GM06990 (cell line): ENCODE results near the gene CHRM3.
"Not testable (repeated sequence)": the region's sequence is repeated elsewhere in the genome, so short reads cannot be mapped to it uniquely, and the experiment has no call there.

ENCODE experiments used
- DNase-seq: peaks from one replicate; pipeline ENCODE4 v3.0.0-alpha.2; 2011; ENCODE audit not compliant: insufficient read length; ENCODE audit errors: extremely low read depth
- H3K27me3 ChIP-seq: replicated peaks from 2 replicates; pipeline ENCODE4 v1.6.0; 2011; ENCODE audit warnings: low read length; ENCODE audit not compliant: control insufficient read depth, insufficient read depth
- H3K36me3 ChIP-seq: 2 replicates; pipeline ENCODE4 v1.5.1; 2011; ENCODE audit warnings: low read length; ENCODE audit not compliant: control insufficient read depth, insufficient read depth
- H3K4me3 ChIP-seq: replicated peaks from 2 replicates; pipeline ENCODE4 v1.5.1; 2011; ENCODE audit warnings: low read depth, mild to moderate bottlenecking, control low read depth, low read length
- TF ChIP-seq, protein P1 (sequence below): IDR thresholded peaks from 2 replicates; pipeline ENCODE4 v1.5.1; 2011; ENCODE audit warnings: low read length, control low read depth, mild to moderate bottlenecking, inconsistent platforms; ENCODE audit not compliant: insufficient read depth, poor library complexity, severe bottlenecking

The CHRM3 gene

DNA sequence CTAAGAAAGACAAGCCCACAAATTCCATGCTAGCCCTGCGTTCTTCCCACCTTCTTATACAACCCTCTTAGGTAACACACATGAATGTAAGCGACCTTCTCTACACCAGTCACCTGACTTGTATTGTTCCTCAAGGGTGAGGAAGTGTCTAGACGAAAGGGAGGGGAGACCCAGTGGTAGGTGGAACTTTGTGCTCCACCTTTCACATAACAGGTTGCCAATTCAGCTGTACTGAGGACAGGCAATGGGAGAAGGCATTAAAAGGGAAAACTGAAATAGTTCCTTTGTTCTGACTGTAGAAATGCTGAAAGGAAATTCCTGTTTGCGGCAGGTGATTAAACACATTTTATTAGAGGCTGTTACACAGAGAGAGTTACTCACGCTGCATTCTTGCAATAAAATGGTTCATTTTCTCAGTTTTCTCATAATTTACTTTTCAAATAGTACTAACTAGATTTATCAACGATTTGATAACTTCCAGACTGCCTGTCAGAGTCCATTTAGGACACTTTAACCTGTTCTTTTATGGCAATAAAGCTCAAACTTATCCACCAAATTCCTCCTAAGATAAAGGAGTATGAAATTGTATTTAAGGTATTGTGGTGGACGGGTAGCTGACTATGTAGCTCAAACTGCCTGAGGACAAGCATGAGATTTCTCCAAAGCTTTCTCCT, 17.8 kb upstream of the CHRM3 start:
- Histone ChIP-seq H3K4me3 (no peak overlapping the region), H3K27me3 (no peaks in the 10 kb centered on the region), H3K36me3 (no peaks in the 10 kb centered on the region)
- TF ChIP-seq, protein P1, sequence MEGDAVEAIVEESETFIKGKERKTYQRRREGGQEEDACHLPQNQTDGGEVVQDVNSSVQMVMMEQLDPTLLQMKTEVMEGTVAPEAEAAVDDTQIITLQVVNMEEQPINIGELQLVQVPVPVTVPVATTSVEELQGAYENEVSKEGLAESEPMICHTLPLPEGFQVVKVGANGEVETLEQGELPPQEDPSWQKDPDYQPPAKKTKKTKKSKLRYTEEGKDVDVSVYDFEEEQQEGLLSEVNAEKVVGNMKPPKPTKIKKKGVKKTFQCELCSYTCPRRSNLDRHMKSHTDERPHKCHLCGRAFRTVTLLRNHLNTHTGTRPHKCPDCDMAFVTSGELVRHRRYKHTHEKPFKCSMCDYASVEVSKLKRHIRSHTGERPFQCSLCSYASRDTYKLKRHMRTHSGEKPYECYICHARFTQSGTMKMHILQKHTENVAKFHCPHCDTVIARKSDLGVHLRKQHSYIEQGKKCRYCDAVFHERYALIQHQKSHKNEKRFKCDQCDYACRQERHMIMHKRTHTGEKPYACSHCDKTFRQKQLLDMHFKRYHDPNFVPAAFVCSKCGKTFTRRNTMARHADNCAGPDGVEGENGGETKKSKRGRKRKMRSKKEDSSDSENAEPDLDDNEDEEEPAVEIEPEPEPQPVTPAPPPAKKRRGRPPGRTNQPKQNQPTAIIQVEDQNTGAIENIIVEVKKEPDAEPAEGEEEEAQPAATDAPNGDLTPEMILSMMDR: no peak
- no peak for DNase-seq

DNA sequence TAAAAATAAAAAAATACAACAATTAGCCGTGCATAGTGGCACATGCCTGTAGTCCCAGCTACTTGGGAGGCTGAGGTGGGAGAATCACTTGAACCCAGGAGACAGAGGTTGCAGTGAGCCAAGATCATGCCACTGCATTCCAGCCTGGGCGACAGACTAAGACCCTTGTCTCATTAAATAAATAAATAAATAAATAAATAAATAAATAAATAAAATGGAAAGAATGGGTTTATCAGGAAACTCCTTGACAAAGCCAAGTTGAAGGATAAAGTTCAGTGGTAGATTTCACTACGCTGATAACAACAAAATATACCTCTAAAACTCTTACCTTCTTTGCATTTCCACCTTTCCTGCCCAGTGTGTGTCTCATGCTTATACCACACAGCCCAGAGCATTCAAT, 15.5 kb upstream of the CHRM3 start:
- DNase-seq, H3K27me3 ChIP-seq, H3K4me3 ChIP-seq, H3K36me3 ChIP-seq: not testable (repeated sequence)

DNA sequence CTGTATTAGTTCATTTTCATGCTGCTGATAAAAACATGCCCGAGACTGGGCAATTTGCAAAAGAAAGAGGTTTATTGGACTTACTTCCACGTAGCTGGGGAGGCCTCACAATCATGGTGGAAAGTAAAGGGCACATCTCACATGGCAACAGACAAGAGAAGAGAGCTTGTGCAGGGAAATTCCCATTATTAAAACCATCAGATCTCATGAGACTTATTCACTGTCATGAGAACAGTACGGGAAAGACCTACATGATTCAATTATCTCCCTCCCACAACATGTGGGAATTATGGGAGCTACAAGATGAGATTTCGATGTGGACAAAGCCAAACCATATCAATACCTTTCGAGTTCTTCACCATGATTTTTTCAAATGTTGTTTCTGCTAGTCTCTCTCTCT, 3.7 kb upstream of the CHRM3 start:
- TF ChIP-seq, protein P1: no peak
- no peaks in the 10 kb centered on the region for H3K36me3 ChIP-seq
- H3K4me3 ChIP-seq: no peak overlapping the region
- H3K27me3 ChIP-seq: no peaks in the 10 kb centered on the region
- no peak for DNase-seq

DNA sequence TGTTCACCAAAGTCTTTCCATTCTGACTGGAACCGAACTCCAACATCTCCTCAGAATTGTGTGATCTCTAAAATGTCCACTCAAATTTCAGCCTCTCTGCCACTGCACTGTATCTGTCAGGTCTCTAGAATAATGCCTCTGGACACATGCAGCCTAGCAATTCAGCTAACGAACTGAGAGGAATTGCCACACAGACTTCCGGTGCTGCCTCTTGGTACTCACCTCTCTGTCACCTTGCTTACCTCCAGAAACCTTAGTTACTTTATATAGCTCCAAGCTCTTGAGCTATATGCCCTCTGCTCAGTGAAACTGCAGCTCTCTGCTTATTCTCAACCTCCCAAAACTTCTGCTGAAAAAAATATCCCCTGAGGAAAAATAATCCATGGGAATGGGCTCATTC, 2.7 kb upstream of the CHRM3 start:
- TF ChIP-seq, protein P1: no peak
- no peaks in the 10 kb centered on the region for H3K27me3 ChIP-seq
- DNase-seq: no peak
- H3K4me3 ChIP-seq: no peak overlapping the region
- H3K36me3 ChIP-seq: no peaks in the 10 kb centered on the region

DNA sequence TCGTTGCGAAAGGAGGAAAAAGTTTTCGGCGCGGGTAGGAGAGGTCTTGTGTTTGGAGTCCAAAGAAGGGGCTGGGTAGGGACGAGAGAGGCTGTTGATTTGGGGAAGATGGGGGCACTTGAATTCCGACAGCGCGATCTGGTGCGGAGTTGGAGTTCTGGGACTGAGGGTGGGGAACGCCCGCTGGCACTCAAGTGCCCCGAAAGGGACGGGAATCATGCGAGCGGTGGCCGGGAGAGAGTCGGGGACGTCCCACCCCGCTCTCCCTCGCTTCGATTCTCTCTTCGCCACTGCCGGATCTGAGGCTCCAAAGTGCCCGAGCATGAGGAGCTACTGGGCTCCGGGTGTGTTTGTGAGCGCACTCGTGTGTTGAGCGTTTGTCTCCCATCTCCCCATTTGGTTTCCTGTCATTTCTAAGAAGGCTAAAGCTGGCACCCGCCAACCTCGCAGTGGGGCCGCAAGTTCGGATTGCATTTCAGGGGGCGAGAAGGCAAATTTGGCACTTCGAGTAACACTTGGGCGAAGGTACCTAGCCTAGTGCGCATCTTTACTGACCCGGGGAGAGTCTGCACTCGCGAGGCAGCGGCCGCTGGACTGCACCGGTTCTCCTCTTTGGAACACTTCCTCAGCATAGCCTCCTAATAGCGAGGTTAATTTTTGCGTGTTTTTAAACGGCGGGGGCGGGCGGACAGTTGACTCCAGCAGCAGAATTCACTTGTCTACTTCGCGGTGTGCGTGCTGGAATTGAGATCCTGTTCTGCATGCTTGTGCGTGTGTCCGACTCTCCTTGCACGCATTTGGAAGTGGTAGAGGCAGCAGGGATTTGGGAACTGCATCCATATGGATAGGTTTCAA, 1.2 kb downstream of the CHRM3 start:
- no peak for DNase-seq
- no peaks in the 10 kb centered on the region for H3K36me3 ChIP-seq
- TF ChIP-seq, protein P1: no peak
- H3K4me3 ChIP-seq: no peak overlapping the region
- no peaks in the 10 kb centered on the region for H3K27me3 ChIP-seq

DNA sequence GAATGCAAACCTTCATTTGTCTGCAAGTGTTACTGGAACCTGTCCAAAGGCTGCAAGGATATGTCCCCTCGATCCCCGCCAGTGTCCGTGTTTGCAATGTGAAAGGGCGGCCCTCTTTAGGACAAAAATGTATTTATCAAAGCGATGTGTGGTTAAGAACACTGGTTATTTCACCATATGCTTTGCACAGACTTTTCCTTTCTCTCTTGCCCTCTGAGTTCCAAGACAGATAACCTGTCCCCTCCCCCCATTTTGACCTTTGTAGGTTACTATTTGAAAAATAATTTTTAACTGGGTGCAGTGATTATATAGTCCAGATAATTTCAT, 1.8 kb downstream of the CHRM3 start:
- TF ChIP-seq, protein P1: no peak
- Histone ChIP-seq H3K4me3 (no peak overlapping the region), H3K27me3 (no peaks in the 10 kb centered on the region), H3K36me3 (no peaks in the 10 kb centered on the region)
- DNase-seq: no peak
